22Rv1 (cell line): ENCODE data around the gene ATP6V1G1.

Source experiments
- CTCF ChIP-seq: fragments of 450-650 bp; IDR thresholded peaks from 2 replicates; pipeline ENCODE4 v1.5.1; 2017; ENCODE audit warnings: mild to moderate bottlenecking
- ZFX ChIP-seq: fragments of 450-650 bp; IDR thresholded peaks from 2 replicates; pipeline ENCODE4 v1.6.1; 2017; ENCODE audit warnings: antibody characterized with exemption, borderline replicate concordance

GRCh38 chr9:114611516-114612271 is 24.1 kb downstream of the ATP6V1G1 start:
- TF ChIP-seq CTCF = no peak
- TF ChIP-seq ZFX = no peak
